ENCODE measurements around the gene DNAJC8.

DNA sequence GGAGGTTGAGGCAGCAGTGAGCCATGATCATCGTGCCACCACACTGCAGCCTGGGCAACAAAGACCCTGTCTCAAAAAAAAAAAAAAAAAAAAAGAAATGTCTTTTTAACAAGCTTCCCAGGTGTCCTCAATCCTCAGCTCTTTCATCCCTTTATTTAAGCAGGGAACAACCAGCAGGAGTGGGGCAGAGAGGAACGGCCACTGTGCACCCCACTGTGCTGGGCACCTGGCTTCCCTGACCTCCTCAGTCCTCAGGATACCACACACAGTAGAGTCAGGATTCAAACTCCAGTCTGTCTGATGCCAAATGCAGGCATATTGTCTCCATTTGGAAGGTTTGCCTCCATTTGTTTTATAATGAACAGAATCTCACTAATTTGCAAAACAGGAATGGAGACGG is 36.5 kb downstream of the DNAJC8 start:
- TF ChIP-seq, protein P1, sequence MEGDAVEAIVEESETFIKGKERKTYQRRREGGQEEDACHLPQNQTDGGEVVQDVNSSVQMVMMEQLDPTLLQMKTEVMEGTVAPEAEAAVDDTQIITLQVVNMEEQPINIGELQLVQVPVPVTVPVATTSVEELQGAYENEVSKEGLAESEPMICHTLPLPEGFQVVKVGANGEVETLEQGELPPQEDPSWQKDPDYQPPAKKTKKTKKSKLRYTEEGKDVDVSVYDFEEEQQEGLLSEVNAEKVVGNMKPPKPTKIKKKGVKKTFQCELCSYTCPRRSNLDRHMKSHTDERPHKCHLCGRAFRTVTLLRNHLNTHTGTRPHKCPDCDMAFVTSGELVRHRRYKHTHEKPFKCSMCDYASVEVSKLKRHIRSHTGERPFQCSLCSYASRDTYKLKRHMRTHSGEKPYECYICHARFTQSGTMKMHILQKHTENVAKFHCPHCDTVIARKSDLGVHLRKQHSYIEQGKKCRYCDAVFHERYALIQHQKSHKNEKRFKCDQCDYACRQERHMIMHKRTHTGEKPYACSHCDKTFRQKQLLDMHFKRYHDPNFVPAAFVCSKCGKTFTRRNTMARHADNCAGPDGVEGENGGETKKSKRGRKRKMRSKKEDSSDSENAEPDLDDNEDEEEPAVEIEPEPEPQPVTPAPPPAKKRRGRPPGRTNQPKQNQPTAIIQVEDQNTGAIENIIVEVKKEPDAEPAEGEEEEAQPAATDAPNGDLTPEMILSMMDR (conservative IDR thresholded peaks at IDR 0.05; ENCODE audit: low read depth, low read length): no peak
- TF ChIP-seq EZH2 (IDR thresholded peaks at IDR 0.05; ENCODE audit: borderline replicate concordance, low read depth, low read length, poor library complexity, severe bottlenecking): no peak
